AG04450 (cell line): ENCODE results near the gene ACTR3. TPM values are rescaled to one million over a fixed set of nuclear protein-coding genes. Genes with fewer than 3 reads are reported as not detected.

Experiments used
- CTCF ChIA-PET: fragments of 300-600, 350-600 bp; formaldehyde crosslinking; extraction: SDS; loops from one replicate; lab custom pipeline; 2022; ENCODE audit warnings: antibody characterized with exemption, inconsistent platforms; lab: Charles Lee
- POLR2A ChIA-PET: fragments of 350-600 bp; formaldehyde crosslinking; extraction: SDS; loops from one replicate; lab custom pipeline; 2021; ENCODE audit warnings: antibody characterized with exemption, inconsistent platforms; lab: Yijun Ruan, JAX
- DNase-seq: peaks from one replicate; pipeline ENCODE4 v3.0.0-alpha.2; 2011; ENCODE audit warnings: low read depth, low spot score
- H3K27ac ChIP-seq: one replicate; pipeline ENCODE4 v1.5.1; 2012; ENCODE audit warnings: low read depth, low read length, control low read depth
- H3K27me3 ChIP-seq: one replicate; pipeline ENCODE4 v1.6.0; 2012; ENCODE audit warnings: low read length; ENCODE audit not compliant: control insufficient read depth, insufficient read depth
- H3K4me3 ChIP-seq: 2 replicates; pipeline ENCODE4 v1.5.1; 2011; ENCODE audit warnings: mild to moderate bottlenecking, low read depth, low read length, control low read depth
- H3K9me3 ChIP-seq: 2 replicates; pipeline ENCODE4 v1.5.1; 2012; ENCODE audit warnings: low read length; ENCODE audit not compliant: control insufficient read depth, insufficient read depth
- polyA plus RNA-seq: library from polyadenylated mRNA; depleted of rRNA; stranded (reverse); fragments of >200 nt; gene quantifications from 2 replicates; pipeline ENCODE4 v1.2.3, GENCODE V29; 2011
- TF ChIP-seq, protein P1 (sequence below): IDR thresholded peaks from 2 replicates; pipeline ENCODE4 v1.5.1; 2011; ENCODE audit warnings: low read depth, low read length, control low read depth, inconsistent platforms

Gene ACTR3
- polyA plus RNA-seq, 1 experiment = 536 TPM

DNA sequence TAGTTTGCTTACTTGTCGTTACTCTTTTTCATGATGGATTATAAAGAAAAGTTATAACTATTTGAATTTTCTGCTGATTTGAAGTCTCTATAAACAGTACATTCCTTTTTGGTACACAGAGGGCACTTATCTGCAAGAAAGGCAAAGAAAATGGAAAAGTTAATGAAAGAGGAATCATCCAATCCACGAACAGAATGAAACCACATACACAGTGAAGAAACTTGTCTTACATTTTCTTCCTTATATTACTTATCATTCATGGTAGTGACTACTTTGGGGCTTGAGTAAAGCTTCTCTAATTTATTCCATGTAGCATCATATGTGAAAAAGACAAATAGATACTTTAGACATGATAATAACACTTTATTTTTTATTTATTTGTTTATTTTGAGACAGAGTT is 14.8 kb upstream of the ACTR3 start:
- no peaks in the 10 kb centered on the region for H3K27me3 ChIP-seq
- TF ChIP-seq, protein P1, sequence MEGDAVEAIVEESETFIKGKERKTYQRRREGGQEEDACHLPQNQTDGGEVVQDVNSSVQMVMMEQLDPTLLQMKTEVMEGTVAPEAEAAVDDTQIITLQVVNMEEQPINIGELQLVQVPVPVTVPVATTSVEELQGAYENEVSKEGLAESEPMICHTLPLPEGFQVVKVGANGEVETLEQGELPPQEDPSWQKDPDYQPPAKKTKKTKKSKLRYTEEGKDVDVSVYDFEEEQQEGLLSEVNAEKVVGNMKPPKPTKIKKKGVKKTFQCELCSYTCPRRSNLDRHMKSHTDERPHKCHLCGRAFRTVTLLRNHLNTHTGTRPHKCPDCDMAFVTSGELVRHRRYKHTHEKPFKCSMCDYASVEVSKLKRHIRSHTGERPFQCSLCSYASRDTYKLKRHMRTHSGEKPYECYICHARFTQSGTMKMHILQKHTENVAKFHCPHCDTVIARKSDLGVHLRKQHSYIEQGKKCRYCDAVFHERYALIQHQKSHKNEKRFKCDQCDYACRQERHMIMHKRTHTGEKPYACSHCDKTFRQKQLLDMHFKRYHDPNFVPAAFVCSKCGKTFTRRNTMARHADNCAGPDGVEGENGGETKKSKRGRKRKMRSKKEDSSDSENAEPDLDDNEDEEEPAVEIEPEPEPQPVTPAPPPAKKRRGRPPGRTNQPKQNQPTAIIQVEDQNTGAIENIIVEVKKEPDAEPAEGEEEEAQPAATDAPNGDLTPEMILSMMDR = no peak
- POLR2A ChIA-PET = no interaction called here
- CTCF ChIA-PET = no interaction called here
- no peak overlapping the region for H3K4me3 ChIP-seq
- no peak overlapping the region for H3K27ac ChIP-seq
- no peaks in the 10 kb centered on the region for H3K9me3 ChIP-seq
- DNase-seq = no peak

- H3K9me3 ChIP-seq = no peaks in the 10 kb centered on the region
- ChIA-PET CTCF (no interaction called here), POLR2A (interaction anchor here (1.0 to 1.2 kb wide), 2 partner anchors 10 to 13 kb away, joined by 3 to 4 read pairs; partner anchors contain the start of gene ACTR3)
- H3K4me3 ChIP-seq = no peak overlapping the region
- H3K27me3 ChIP-seq = no peaks in the 10 kb centered on the region
- no peak overlapping the region for H3K27ac ChIP-seq
- DNase-seq = no peak
- TF ChIP-seq, protein P1 = no peak
These were observed 13.1 kb upstream of the ACTR3 start for GRCh38 chr2:113876503-113877387.

DNA sequence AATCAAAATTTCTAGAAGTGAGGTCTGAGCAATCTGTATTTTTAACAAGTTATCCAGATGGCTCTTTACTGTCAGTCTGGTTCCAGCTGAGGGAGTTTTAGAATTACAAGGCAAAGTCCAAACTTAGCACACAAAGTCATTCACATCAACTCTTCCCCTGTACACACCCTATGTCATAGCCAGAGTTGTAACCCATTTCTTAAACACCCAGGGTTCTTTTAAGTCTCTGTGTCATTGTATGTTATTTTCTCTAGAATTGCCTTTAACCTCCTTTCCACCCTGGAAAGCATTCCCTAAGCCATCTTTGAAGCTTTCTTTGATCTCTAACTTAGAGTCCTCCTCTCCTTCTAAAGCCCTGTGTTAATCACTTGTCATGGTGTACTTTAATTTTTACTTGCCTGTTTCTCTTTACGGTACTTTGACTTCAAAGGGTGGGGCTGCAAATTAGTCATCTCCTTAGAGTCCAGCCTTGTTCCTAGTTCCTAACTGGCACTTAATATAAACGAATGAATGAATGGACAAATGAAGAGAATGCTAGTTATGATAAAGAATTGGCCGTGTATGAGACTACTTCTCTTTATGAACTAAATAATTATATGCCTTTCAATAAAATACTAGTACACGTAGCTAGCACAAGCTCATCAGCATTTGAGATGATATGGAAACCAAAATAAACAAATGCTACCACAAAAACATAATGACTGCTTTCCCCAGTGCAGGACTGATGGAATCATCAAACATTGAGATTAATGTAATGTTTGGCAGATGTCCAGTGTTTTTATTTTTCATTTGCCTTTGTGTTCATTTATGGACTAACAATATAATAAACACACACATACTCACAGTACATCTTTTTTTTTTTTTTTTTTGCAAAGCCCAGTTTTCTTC is 11.9 kb upstream of the ACTR3 start:
- TF ChIP-seq, protein P1 = no peak
- Histone ChIP-seq H3K27me3 (no peaks in the 10 kb centered on the region), H3K27ac (no peak overlapping the region), H3K4me3 (no peak overlapping the region), H3K9me3 (no peaks in the 10 kb centered on the region)
- ChIA-PET POLR2A (interaction anchor here (1.2 kb wide), 1 partner anchor 12 kb away, joined by 4 read pairs; the partner anchor contains the start of gene ACTR3), CTCF (no interaction called here)
- DNase-seq = no peak

- ChIA-PET POLR2A (no interaction called here), CTCF (no interaction called here)
- TF ChIP-seq, protein P1 = no peak
- Histone ChIP-seq H3K27me3 (no peaks in the 10 kb centered on the region), H3K4me3 (no peak overlapping the region), H3K27ac (no peak overlapping the region), H3K9me3 (no peaks in the 10 kb centered on the region)
- DNase-seq = no peak
These were observed 11.1 kb upstream of the ACTR3 start for GRCh38 chr2:113878743-113879142.

DNA sequence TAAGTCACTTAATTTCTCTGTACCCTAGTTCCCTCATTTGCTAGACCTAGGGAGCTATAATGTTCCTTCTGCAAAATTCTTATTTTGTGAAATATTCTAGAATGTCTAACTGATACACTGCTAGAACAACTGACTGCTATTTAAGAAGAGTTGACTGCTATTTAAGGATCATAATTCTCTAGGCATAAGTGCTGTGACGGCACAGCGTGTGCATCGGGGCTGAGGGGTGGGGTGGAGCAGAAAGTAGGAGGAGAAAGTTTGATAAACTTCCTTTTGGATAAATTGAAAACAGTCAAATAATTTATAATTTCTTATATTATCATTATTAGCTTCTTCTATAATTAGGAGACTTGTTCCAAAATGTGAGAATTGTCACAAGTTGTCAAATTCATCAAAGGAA is 10.4 kb upstream of the ACTR3 start:
- Histone ChIP-seq H3K27ac (no peak overlapping the region), H3K9me3 (no peaks in the 10 kb centered on the region), H3K4me3 (no peak overlapping the region), H3K27me3 (no peaks in the 10 kb centered on the region)
- TF ChIP-seq, protein P1 = no peak
- DNase-seq = no peak
- POLR2A ChIA-PET = no interaction called here
- CTCF ChIA-PET = no interaction called here
